DND-41 (cell line): Measurements from ENCODE around the gene DPM3.
"Not testable (repeated sequence)": the region's sequence is repeated elsewhere in the genome, so short reads cannot be mapped to it uniquely, and the experiment has no call there.

ENCODE experiments used
- ATAC-seq: fragments of 200-7000 bp; cut with Tn5 transposase; 3 replicates; pipeline ENCODE4 v1.9.1; 2021; ENCODE audit warnings: low read depth; ENCODE audit not compliant: insufficient read depth
- DNase-seq: peaks from one replicate; pipeline ENCODE4 v3.0.0-alpha.2; 2020
- H2AFZ ChIP-seq: 2 replicates; pipeline ENCODE4 v1.6.0; 2012; ENCODE audit warnings: low read depth, low read length
- H3K27ac ChIP-seq: 2 replicates; pipeline ENCODE4 v1.5.1; 2012; ENCODE audit warnings: low read length, inconsistent platforms
- H3K27me3 ChIP-seq: fragments of 200-600 bp; sonication (generic); 2 replicates; pipeline ENCODE4 v1.6.0; 2012; ENCODE audit warnings: low read length, mild to moderate bottlenecking, inconsistent platforms; ENCODE audit not compliant: insufficient read depth, poor library complexity
- H3K36me3 ChIP-seq: 2 replicates; pipeline ENCODE4 v1.5.1; 2012; ENCODE audit warnings: low read length, inconsistent platforms; ENCODE audit not compliant: insufficient read depth
- H3K4me1 ChIP-seq: 2 replicates; pipeline ENCODE4 v1.5.1; 2012; ENCODE audit warnings: mild to moderate bottlenecking, low read length; ENCODE audit not compliant: insufficient read depth
- H3K4me2 ChIP-seq: 2 replicates; pipeline ENCODE4 v1.6.0; 2012; ENCODE audit warnings: mild to moderate bottlenecking, moderate library complexity, low read length, inconsistent platforms; ENCODE audit not compliant: insufficient read depth
- H3K4me3 ChIP-seq, 2 experiments: fragments of 200-600 bp in 1 of 2; shearing (Covaris generic) in 1 of 2; 2 replicates each; pipeline ENCODE4 v1.5.1; 2012 to 2016; ENCODE audit warnings: inconsistent platforms in 2 of 2, low read length in 2 of 2, mild to moderate bottlenecking in 2 of 2, low read depth in 1 of 2, moderate library complexity in 1 of 2
- H3K79me2 ChIP-seq: 2 replicates; pipeline ENCODE4 v1.6.0; 2012; ENCODE audit warnings: low read length, inconsistent platforms; ENCODE audit not compliant: insufficient read depth
- H3K9ac ChIP-seq: 2 replicates; pipeline ENCODE4 v1.6.0; 2012; ENCODE audit warnings: low read depth, mild to moderate bottlenecking, inconsistent platforms, low read length, moderate library complexity
- H3K9me3 ChIP-seq: 2 replicates; pipeline ENCODE4 v1.5.1; 2012; ENCODE audit warnings: low read length, moderate library complexity, mild to moderate bottlenecking, inconsistent platforms; ENCODE audit not compliant: insufficient read depth, severe bottlenecking
- H4K20me1 ChIP-seq: 2 replicates; pipeline ENCODE4 v1.6.0; 2012; ENCODE audit warnings: low read length; ENCODE audit not compliant: insufficient read depth
- CTCF ChIP-seq: IDR thresholded peaks from 2 replicates; pipeline ENCODE4 v1.5.1; 2012; ENCODE audit warnings: borderline replicate concordance, low read length, moderate library complexity, mild to moderate bottlenecking; ENCODE audit not compliant: poor library complexity, severe bottlenecking; ENCODE audit errors: extremely low read depth
- EZH2 ChIP-seq: IDR thresholded peaks from 3 replicates; pipeline ENCODE4 v1.6.1; 2012; ENCODE audit warnings: borderline replicate concordance, low read depth, mild to moderate bottlenecking, moderate library complexity, low read length, inconsistent platforms; ENCODE audit not compliant: severe bottlenecking

Gene DPM3

DNA sequence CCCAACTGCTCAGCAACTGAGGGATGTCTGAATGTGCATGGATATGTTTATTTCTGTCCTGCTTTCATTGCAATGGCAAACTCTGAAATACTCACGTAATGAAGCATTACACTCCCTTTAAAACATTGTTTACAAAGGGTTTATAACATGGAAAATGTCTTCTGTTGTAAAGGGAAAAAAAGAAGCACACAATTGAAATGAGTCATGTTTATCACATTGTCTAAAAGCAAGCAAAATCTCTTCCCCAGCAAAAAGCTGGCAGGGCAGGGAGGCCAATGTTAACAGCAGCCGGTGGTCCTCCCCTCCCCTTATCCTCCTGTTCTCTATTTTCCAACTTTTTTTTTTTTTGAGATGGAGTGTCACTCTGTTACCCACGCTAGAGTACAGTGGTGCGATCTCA, 16.5 kb downstream of the DPM3 start:
- DNase-seq (no peak), ATAC-seq (no peak)
- H3K27ac ChIP-seq: no peak overlapping the region
- H2AFZ ChIP-seq: no peak overlapping the region
- no peak overlapping the region for H3K9ac ChIP-seq
- H3K4me3 ChIP-seq: no peak overlapping the region
- H3K9me3 ChIP-seq: no peaks in the 10 kb centered on the region
- H3K79me2 ChIP-seq: no peaks in the 10 kb centered on the region
- no peak overlapping the region for H3K4me2 ChIP-seq
- 0 out of 2 replicates have a peak, but pooled peaks cover 2% of the 10 kb centered on the region for H4K20me1 ChIP-seq
- peaks cover 42% of the 10 kb centered on the region for H3K27me3 ChIP-seq
- H3K36me3 ChIP-seq: no peaks in the 10 kb centered on the region
- TF ChIP-seq CTCF (no peak), EZH2 (no peak)
- H3K4me1 ChIP-seq: peaks cover 24% of the 10 kb centered on the region

GRCh38 chr1:155122308-155122707, 18.0 kb downstream of the DPM3 start:
- no peak overlapping the region for H3K9ac ChIP-seq
- no peaks in the 10 kb centered on the region for H3K9me3 ChIP-seq
- ATAC-seq (no peak), DNase-seq (no peak)
- no peaks in the 10 kb centered on the region for H3K36me3 ChIP-seq
- no peak overlapping the region for H3K27ac ChIP-seq
- no peak overlapping the region for H2AFZ ChIP-seq
- TF ChIP-seq EZH2 (no peak), CTCF (no peak)
- no peaks in the 10 kb centered on the region for H3K79me2 ChIP-seq
- H3K4me3 ChIP-seq: no peak overlapping the region
- no peak overlapping the region for H3K4me2 ChIP-seq
- no peaks in the 10 kb centered on the region for H4K20me1 ChIP-seq
- peaks cover 9% of the 10 kb centered on the region for H3K4me1 ChIP-seq
- peaks cover 31% of the 10 kb centered on the region for H3K27me3 ChIP-seq

DNA sequence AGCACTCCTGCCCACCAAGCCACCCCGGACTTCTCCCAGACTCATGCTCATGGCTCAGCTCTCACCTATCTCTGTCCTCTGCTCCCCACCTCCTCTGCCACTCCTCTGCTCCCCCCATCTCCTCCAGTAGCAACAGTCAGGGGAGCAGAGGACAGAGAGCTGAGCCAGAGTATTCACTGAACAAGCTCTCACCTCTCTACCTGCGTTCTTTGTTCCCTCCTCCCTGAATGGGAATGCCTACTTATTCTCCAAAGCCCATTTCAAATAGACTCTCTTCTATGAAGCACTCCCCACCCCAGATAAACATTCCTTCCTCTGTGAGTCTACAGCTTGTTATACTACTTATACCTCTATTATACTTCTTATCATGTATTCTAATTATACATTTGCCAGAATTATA, 19.1 kb downstream of the DPM3 start:
- Histone ChIP-seq H3K27me3 (peaks cover 24% of the 10 kb centered on the region), H3K36me3 (no peaks in the 10 kb centered on the region), H3K4me1 (no peaks in the 10 kb centered on the region), H3K9ac (no peak overlapping the region), H3K4me2 (no peak overlapping the region), H4K20me1 (no peaks in the 10 kb centered on the region), H2AFZ (no peak overlapping the region), H3K4me3 (no peak overlapping the region), H3K27ac (no peak overlapping the region), H3K79me2 (no peaks in the 10 kb centered on the region), H3K9me3 (no peaks in the 10 kb centered on the region)
- TF ChIP-seq EZH2 (no peak), CTCF (no peak)
- no peak for DNase-seq
- ATAC-seq: no peak

DNA sequence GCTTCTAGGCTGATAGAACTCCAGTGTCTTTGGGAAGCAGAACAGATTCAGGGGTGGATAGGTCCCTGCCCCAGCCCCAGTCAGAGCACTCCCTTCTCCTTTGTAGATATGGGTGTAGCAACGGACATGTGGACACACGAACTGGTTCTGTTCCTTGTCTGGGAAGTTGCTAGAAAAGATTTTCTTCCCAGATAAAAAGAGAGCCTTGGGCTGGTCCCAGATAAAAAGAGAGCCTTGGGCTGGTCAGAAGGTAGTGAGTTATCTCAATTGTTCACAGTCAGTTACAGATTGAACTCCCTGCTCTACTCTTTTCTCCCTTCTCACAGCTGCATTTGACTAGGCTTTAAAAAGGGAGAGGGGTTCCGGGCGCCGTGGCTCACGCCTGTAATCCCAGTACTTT, 20.1 kb downstream of the DPM3 start:
- H3K9me3 ChIP-seq: no peaks in the 10 kb centered on the region
- H3K27ac ChIP-seq: no peak overlapping the region
- H3K4me2 ChIP-seq: no peak overlapping the region
- H3K27me3 ChIP-seq: peaks cover 16% of the 10 kb centered on the region
- H4K20me1 ChIP-seq: no peaks in the 10 kb centered on the region
- no peak overlapping the region for H3K9ac ChIP-seq
- TF ChIP-seq EZH2 (no peak), CTCF (no peak)
- H3K36me3 ChIP-seq: no peaks in the 10 kb centered on the region
- H3K4me1 ChIP-seq: no peaks in the 10 kb centered on the region
- H3K4me3 ChIP-seq: no peak overlapping the region
- ATAC-seq: no peak
- no peaks in the 10 kb centered on the region for H3K79me2 ChIP-seq
- no peak overlapping the region for H2AFZ ChIP-seq
- no peak for DNase-seq

- H3K4me1 ChIP-seq, H3K27ac ChIP-seq, H2AFZ ChIP-seq, ATAC-seq, H3K9me3 ChIP-seq, H3K36me3 ChIP-seq, H3K4me2 ChIP-seq, H4K20me1 ChIP-seq, H3K9ac ChIP-seq, H3K79me2 ChIP-seq, H3K4me3 ChIP-seq, DNase-seq: not testable (repeated sequence)
- H3K27me3 ChIP-seq: peaks cover 16% of the 10 kb centered on the region
These were observed 22.2 kb downstream of the DPM3 start for GRCh38 chr1:155118090-155118489.
